Neural cell (in vitro differentiated cells): ENCODE results near the gene LDLR.
A peak's percentile ranks its signal among the peaks of the same experiment; 100 is the strongest.

ENCODE experiments used
- CTCF ChIP-seq: fragments of 450-650 bp; IDR thresholded peaks from 2 replicates; pipeline ENCODE4 v1.5.1; 2014; ENCODE audit warnings: antibody characterized with exemption, mild to moderate bottlenecking, moderate library complexity; ENCODE audit not compliant: poor library complexity, severe bottlenecking
- EP300 ChIP-seq: fragments of 450-650 bp; conservative IDR thresholded peaks from 2 replicates; pipeline ENCODE4 v1.6.1; 2014; ENCODE audit warnings: antibody characterized with exemption, mild to moderate bottlenecking, moderate library complexity; ENCODE audit not compliant: poor library complexity, severe bottlenecking
- EZH2 ChIP-seq: fragments of 200-600, 300-800 bp; shearing (Covaris generic), sonication (generic); IDR thresholded peaks from 2 replicates; pipeline ENCODE4 v1.6.1; 2014; ENCODE audit warnings: antibody characterized with exemption, low read length, borderline replicate concordance, mild to moderate bottlenecking; ENCODE audit not compliant: insufficient read depth, poor library complexity, severe bottlenecking
- MXI1 ChIP-seq: fragments of 450-650 bp; conservative IDR thresholded peaks from 2 replicates; pipeline ENCODE4 v1.6.1; 2014; ENCODE audit warnings: antibody characterized with exemption, mild to moderate bottlenecking; ENCODE audit not compliant: poor library complexity, severe bottlenecking
- POLR2AphosphoS5 ChIP-seq: IDR thresholded peaks from 2 replicates; pipeline ENCODE4 v1.6.1; 2012
- RAD21 ChIP-seq: fragments of 450-650 bp; conservative IDR thresholded peaks from 2 replicates; pipeline ENCODE4 v1.6.1; 2014; ENCODE audit warnings: antibody characterized with exemption, mild to moderate bottlenecking, moderate library complexity
- REST ChIP-seq: IDR thresholded peaks from 2 replicates; pipeline ENCODE4 v1.6.1; 2012; ENCODE audit warnings: borderline replicate concordance
- SMC3 ChIP-seq: fragments of 450-650 bp; conservative IDR thresholded peaks from 2 replicates; pipeline ENCODE4 v1.6.1; 2014; ENCODE audit warnings: antibody characterized with exemption, mild to moderate bottlenecking, moderate library complexity; ENCODE audit not compliant: poor library complexity
- TAF1 ChIP-seq: IDR thresholded peaks from 2 replicates; pipeline ENCODE4 v1.6.1; 2012; ENCODE audit warnings: low read depth

GRCh38 chr19:11069561-11069960 is 19.7 kb upstream of the LDLR start:
- TF ChIP-seq CTCF (no peak), SMC3 (no peak), EZH2 (no peak), REST (no peak), POLR2AphosphoS5 (peak; percentile 7), RAD21 (no peak), TAF1 (no peak), MXI1 (no peak), EP300 (no peak)
